GM10847 (cell line): ENCODE results near the gene FAM237A.

Experiments used
- POLR2A ChIP-seq: IDR thresholded peaks from 2 replicates; pipeline ENCODE4 v1.6.1; 2011; ENCODE audit not compliant: insufficient read length; ENCODE audit errors: extremely low read depth

Gene FAM237A

DNA sequence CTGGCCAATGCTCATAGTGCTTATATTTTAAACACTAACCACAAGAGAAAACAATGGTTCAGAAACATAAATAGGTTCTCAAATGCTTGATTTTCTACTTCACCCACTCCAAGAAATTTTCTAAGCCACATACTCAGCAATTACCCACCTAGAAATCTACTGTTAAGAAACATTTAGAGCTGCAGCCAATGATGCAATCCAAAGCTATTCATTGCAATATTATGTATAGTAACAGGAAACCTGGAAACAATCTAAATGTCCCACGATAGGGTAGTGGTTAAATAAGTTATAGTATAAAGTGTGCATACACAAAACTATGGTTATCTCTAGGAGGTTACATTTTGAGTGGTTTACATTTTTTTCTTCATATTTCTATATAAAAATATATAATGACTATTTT is 5.7 kb downstream of the FAM237A start:
- no peak for TF ChIP-seq POLR2A

DNA sequence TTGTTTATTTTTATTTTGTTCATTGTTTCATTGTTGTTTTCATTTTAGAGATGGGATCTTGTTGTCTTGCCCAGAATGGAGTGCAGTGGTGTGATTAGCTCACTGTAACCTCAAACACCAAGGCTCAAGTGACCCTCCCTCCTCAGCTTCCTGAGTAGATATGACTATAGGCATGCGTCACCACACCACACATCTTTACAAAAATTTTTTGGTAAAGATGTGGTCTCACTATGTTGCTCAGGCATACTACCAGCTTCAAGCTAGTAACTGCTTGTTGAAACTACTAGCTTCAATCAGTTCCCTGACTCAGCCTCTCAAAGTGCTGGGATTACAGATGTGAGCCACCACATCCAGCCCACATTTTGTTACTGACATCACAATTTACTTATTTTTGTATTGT is 14.8 kb downstream of the FAM237A start:
- no peak for TF ChIP-seq POLR2A

DNA sequence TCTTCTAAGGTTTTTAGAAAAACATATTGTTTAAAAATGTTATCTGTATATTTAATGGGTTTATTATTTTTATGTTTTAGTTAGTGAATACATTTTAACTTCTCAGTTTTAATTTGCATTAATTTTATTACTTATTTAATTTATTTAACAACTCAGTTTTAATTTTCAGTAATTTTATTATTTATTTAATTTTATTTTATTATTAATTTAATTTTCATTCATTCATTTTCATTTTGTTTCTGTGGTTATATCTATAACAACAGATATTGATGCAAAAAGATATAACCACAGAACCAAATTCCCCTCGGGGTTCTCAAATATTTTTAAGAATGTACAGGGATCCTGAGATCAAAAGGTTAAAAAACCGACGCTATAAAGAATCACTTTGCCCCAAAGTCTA is 23.0 kb downstream of the FAM237A start:
- no peak for TF ChIP-seq POLR2A

DNA sequence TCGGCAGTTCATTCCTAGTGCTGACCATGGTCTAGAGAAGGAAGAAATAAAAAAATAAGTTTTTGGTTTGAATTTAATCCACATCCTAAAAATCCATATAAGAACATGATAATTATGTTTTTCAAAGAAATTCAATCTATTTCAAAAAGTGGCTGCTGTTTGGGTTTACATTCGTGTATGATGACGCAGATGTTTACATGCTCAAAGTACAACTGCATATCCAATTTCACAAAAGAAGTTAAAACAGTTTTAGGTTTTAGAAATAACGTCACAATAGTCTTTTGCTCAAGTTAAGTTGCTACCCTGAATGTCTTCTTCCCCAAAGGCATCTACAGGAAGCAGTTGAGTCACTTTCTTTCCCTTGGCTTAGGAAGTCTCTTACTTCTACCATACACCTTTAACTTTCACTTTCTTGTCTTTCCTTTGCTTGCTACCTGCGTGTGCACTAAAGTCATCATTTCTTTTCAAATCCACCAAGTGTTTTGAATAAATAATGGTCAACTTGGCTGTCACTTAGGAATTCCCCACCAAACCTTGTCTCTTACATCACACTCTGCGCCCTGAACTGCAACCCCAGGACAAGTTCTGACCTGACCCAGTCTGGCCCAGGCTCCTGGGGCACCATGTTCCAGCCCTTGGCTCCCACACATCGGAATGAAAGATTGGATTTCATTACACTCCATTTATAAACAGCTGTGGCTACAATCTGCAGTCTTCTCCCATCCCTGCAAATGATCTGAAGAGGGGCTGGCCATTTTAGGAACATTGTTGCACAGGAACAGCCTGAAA is 28.4 kb downstream of the FAM237A start:
- no peak for TF ChIP-seq POLR2A

DNA sequence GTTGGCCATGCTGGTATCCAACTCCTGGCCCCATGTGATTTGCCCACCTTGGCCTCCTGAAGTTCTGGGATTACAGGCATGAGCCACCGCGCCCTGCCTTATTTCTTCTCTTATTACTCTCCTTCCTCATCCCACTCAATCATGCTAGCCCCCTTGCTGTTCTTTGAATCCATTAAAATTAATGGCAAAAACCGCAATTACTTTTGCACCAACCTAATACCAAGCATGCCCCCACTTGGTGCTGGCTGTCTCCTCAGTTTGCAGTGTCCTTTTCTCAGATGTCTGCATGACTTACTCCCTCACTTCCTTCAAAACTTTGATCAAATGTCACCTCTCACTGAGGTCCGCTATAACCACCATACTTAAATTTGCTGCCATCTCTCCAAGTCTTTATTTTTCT is 41.3 kb downstream of the FAM237A start:
- no peak for TF ChIP-seq POLR2A

DNA sequence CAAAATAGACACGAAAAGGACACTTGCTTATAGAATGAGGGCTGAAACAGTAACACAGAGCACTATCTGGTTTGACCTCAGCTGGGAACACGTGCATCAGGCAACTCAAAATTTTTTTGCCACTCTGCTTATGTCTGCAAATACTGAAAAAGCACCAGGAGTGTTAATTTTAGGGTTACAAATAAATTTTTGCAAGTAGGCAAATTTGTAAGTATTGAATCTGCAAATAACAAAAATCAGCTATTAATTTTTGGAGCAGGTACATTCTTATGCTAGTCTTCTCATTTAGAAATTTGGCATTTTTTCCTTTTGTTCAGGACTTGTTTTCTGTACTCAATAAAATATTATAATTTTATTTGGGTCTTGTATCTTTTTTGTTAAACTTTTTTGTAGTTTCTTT is 46.2 kb downstream of the FAM237A start:
- TF ChIP-seq POLR2A: no peak

DNA sequence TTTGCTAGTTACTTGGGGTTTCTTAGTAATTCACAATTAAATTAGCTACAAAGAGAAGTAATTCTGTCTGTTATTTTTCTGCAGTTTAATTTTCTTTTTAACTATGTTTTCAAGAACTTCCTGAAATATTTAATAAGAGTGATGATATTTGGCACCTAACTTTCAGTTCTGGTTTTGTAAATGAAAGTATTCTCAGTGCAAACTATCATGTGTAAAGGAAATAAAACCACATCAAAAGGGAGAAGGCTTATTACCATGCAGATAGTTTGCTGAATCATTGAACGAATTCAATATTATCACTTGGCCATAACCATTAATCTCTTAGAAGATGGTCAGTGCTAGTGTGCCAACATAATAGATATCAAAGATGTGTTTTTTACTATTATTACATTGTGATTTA is 46.7 kb downstream of the FAM237A start:
- TF ChIP-seq POLR2A: no peak

DNA sequence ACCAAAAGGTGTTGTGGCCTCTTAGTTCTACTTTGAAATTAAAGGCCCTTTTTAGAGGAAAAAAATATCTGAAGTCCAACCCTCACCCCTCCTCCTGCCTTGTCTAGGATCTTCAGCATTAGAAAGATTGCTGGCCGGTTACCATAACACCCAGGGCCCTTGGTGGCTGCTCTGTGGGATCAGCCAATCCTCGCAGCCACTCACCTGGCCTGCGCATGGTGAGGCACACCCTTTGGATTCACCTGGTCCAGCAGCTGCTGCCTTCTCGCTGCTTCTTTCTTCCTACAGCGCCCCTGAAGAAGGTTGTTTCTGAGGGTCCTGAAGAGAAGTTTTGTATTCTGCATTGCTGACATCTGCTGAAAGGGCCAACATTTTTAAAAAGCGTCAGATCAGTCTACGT is 50.7 kb downstream of the FAM237A start:
- no peak for TF ChIP-seq POLR2A

DNA sequence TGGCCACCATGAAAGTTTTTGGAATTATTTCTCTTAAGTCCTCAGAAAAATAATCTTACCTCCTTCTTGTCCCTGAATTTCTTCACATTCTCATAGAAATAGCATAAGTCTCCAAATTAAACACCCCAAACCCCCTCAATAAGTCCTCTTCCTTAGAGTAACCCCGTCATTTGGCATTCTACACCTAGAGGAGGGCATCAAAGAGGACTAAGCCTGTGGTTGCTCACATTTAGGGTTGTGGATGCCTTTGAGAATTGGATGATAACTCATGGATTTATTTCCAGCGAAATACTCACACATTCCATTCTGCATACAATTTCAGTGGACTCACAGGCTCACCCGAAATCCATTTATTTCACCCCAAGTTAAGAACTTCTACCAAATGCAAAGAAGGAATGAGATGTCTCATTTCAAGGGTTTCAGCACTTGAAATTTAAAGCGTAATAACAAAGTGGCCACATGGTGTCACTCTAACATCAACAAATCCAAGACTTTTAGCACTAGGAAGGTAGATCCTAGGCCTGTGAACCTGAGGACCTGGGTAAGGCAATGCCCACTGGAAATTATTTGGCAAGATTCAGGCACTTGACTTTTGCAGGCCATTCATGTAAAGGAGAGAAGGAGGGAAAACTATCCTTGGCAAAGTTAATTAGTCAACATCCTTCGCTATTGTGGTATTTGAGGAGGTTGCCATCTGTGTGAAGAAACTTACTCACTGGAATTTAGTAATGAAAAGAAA is 51.3 kb downstream of the FAM237A start:
- no peak for TF ChIP-seq POLR2A

DNA sequence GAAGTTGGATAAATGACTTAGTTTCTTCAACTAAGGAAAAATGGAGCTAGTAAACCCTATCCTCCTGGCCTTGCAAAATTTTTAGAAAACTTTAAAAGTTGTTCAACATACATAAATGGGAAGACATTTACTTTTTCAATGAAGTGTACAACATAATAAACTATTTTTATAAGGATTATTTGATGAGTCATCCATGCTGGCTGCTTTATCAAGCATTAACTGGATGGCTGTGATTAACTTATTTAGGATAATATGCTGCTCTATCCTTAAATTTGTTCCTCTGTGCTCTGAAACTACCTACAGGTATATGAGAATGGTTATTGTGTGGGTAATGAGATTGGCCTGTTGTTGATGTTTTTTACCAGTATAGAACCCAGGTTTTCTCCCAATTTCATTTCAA is 54.6 kb downstream of the FAM237A start:
- TF ChIP-seq POLR2A: no peak

DNA sequence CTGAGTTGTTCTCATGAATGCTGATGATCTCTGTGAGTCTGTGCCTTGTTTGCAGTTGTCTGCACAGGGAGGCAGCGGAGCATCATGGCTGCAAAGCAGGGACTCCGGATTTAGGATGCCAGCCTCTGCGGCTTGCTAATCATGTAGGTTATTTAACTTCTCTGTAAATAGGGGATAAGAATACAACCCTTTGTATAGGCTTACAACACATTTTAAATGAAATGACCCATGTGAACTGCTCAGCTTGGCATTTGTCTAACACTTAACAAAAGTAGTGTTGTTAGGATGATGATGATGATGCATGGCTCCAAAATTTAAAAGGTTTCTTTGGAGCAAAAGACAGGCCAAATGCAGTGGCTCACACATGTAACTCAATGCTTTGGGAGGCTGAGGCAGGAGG is 56.5 kb downstream of the FAM237A start:
- no peak for TF ChIP-seq POLR2A
